Liver (tissue), 9 donors: Measurements from ENCODE around the gene PRKAR1B. TPM values are rescaled to one million over a fixed set of nuclear protein-coding genes. Genes with fewer than 3 reads are reported as not detected.

ENCODE experiments used
- DNase-seq: peaks from one replicate; pipeline ENCODE4 v3.0.0-alpha.2; 2017; ENCODE audit warnings: low spot score
- H3K27ac ChIP-seq, 2 donors: one replicate each; pipeline ENCODE4 v1.7.0; 2013; ENCODE audit warnings: inconsistent platforms in 2 of 2, low read length in 2 of 2, control low read depth in 1 of 2, low read depth in 1 of 2, mild to moderate bottlenecking in 1 of 2
- H3K27me3 ChIP-seq, 4 donors: one replicate each; pipeline versions ENCODE4 v1.6.1 to v1.7.0; 2013; ENCODE audit warnings: low read length in 3 of 4, inconsistent platforms in 1 of 4, mild to moderate bottlenecking in 1 of 4, moderate library complexity in 1 of 4; ENCODE audit not compliant: control insufficient read depth in 4 of 4, insufficient read depth in 4 of 4
- H3K36me3 ChIP-seq, 4 donors: one replicate each; pipeline versions ENCODE4 v1.6.1 to v1.7.0; 2013; ENCODE audit warnings: low read length in 3 of 4, mild to moderate bottlenecking in 3 of 4, low read depth in 1 of 4, moderate library complexity in 1 of 4; ENCODE audit not compliant: control insufficient read depth in 4 of 4, insufficient read depth in 3 of 4
- H3K4me1 ChIP-seq, 4 donors: one replicate each; pipeline versions ENCODE4 v1.6.1 to v1.7.0; 2013; ENCODE audit warnings: low read length in 3 of 4, mild to moderate bottlenecking in 3 of 4, moderate library complexity in 1 of 4; ENCODE audit not compliant: control insufficient read depth in 4 of 4, insufficient read depth in 4 of 4
- H3K4me3 ChIP-seq, 3 donors: one replicate each; pipeline versions ENCODE4 v1.6.1 to v1.7.0; 2013; ENCODE audit warnings: low read length in 3 of 3, control low read depth in 1 of 3, low read depth in 1 of 3, mild to moderate bottlenecking in 1 of 3
- H3K9ac ChIP-seq, 2 donors: one replicate each; pipeline ENCODE4 v1.7.0; 2013; ENCODE audit warnings: low read length in 2 of 2, mild to moderate bottlenecking in 2 of 2, moderate library complexity in 2 of 2, control low read depth in 1 of 2, low read depth in 1 of 2
- H3K9me3 ChIP-seq, 4 donors: one replicate each; pipeline versions ENCODE4 v1.6.1 to v1.7.0; 2013; ENCODE audit warnings: low read length in 3 of 4; ENCODE audit not compliant: control insufficient read depth in 4 of 4
- FOXA1 ChIP-seq: IDR thresholded peaks from 2 replicates; pipeline ENCODE4 v1.6.1; 2016; ENCODE audit warnings: antibody characterized with exemption
- FOXA2 ChIP-seq: IDR thresholded peaks from 2 replicates; pipeline ENCODE4 v1.6.1; 2016; ENCODE audit warnings: antibody characterized with exemption
- HNF4A ChIP-seq, 2 donors: conservative IDR thresholded peaks; 2 replicates each; pipeline ENCODE4 v1.6.1; 2016; ENCODE audit warnings: antibody characterized with exemption in 2 of 2, mild to moderate bottlenecking in 2 of 2
- HNF4G ChIP-seq: IDR thresholded peaks from 2 replicates; pipeline ENCODE4 v1.6.1; 2016; ENCODE audit warnings: antibody characterized with exemption
- JUND ChIP-seq, 2 donors: IDR thresholded peaks; 2 replicates each; pipeline ENCODE4 v1.6.1; 2016; ENCODE audit warnings: antibody characterized with exemption in 2 of 2
- NR2F2 ChIP-seq: IDR thresholded peaks from 2 replicates; pipeline ENCODE4 v1.6.1; 2016; ENCODE audit warnings: antibody characterized with exemption
- RAD21 ChIP-seq, 2 donors: IDR thresholded peaks; 2 replicates each; pipeline ENCODE4 v1.6.1; 2016; ENCODE audit warnings: antibody characterized with exemption in 2 of 2, mild to moderate bottlenecking in 2 of 2
- TAF1 ChIP-seq: conservative IDR thresholded peaks from 2 replicates; pipeline ENCODE4 v1.6.1; 2016; ENCODE audit warnings: antibody characterized with exemption, mild to moderate bottlenecking
- YY1 ChIP-seq: IDR thresholded peaks from 2 replicates; pipeline ENCODE4 v1.6.1; 2016; ENCODE audit warnings: antibody characterized with exemption, mild to moderate bottlenecking
- WGBS: extraction: QIAGEN DNeasy Blood & Tissue Kit; methylation state at CpG from one replicate; pipeline ENCODE4 v1.1.7; 2013; 5-methylcytosine and 5-hydroxymethylcytosine counted together
- polyA plus RNA-seq, 2 donors: library from polyadenylated mRNA; stranded (reverse) in 1 of 2; unstranded in 1 of 2; fragments of 200-250 nt in 1 of 2; fragments of >200 nt in 1 of 2; fragmentation: Nextera tagmentation in 1 of 2; extraction: Ambion mirVana in 1 of 2; gene quantifications; one replicate each; pipeline versions ENCODE4 v1.2.1 to v1.2.3, GENCODE V29; 2013 to 2015
- total RNA-seq, 2 donors: library from RNA; depleted of rRNA; stranded (reverse); fragments of >200 nt; gene quantifications; one replicate each; pipeline ENCODE4 v1.2.3, GENCODE V29; 2014
- TF ChIP-seq, protein P1 (sequence below): IDR thresholded peaks from 2 replicates; pipeline ENCODE4 v1.6.1; 2016; ENCODE audit warnings: antibody characterized with exemption, mild to moderate bottlenecking
- TF ChIP-seq, protein P2 (sequence below): IDR thresholded peaks from 2 replicates; pipeline ENCODE4 v1.6.1; 2016; ENCODE audit warnings: antibody characterized with exemption
- TF ChIP-seq, protein P3 (sequence below): fragments of 150-350 bp; IDR thresholded peaks from 2 replicates; pipeline ENCODE4 v1.5.1; 2017; ENCODE audit warnings: improper control_type of control experiment, low read depth, low read length; ENCODE audit not compliant: missing input control
- TF ChIP-seq, protein P4 (sequence below): IDR thresholded peaks from 2 replicates; pipeline ENCODE4 v1.6.1; 2016; ENCODE audit warnings: antibody characterized with exemption
- TF ChIP-seq, protein P5 (sequence below): IDR thresholded peaks from 2 replicates; pipeline ENCODE4 v1.6.1; 2016; ENCODE audit warnings: antibody characterized with exemption
- donor health status: healthy.
- donor health status: healthy.
- donor health status: healthy.
- donor health status: healthy.
- donor health status: healthy.

Gene PRKAR1B
- total and polyA plus RNA-seq, 4 donors, result 11.1 to 14.4 (median 12.4) TPM

DNA sequence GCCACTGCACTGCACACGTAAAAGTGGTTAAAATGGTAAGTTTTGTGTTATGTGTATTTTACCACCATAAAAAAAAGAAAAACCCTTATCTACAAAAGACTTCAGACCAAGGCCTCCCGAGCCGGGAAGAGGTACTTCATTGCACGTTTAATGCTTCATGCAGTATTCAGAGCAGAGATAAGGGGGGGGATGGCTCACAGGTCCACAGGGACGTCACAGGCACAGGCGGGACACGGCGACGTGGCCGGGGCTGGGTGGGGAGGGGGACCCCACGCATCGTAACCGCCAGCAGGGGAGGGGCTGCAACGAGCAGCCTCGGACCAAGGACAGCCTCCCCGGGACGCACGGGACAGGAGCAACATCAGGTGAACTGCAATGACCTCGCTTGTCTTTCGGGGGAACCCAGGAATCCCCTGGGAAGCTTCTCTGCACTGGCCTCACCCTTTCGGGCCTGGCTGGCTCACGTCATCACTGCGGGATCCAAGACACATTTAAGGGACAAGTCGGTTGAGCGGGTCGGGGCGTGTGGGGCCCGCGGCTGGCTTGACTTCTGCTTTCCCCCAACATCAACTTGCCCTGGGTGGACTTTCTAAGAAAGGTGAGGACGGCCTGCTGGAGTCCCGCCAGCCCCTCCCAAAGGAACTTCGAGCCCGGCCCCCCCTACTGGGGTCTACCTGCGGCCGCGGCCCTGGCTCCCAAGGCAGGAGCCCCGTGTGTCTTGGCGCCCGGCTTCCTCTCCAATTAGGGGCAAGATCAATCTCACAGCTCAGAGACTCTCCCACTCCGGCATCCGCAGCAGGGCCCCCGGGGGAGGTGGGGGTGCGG lies 177.8 kb downstream of the PRKAR1B start:
- H3K9ac ChIP-seq, result no peak overlapping the region
- H3K36me3 ChIP-seq, result peaks cover 0 to 2% (median 0%) of the 10 kb centered on the region in 4 donors
- no peaks in the 10 kb centered on the region for H3K27me3 ChIP-seq
- no peak overlapping the region for H3K4me3 ChIP-seq
- H3K4me1 ChIP-seq, result peaks cover 0 to 10% (median 6%) of the 10 kb centered on the region in 4 donors
- 96% methylated on average over 43 of the region's 43 CpGs for WGBS
- TF ChIP-seq, protein P1, sequence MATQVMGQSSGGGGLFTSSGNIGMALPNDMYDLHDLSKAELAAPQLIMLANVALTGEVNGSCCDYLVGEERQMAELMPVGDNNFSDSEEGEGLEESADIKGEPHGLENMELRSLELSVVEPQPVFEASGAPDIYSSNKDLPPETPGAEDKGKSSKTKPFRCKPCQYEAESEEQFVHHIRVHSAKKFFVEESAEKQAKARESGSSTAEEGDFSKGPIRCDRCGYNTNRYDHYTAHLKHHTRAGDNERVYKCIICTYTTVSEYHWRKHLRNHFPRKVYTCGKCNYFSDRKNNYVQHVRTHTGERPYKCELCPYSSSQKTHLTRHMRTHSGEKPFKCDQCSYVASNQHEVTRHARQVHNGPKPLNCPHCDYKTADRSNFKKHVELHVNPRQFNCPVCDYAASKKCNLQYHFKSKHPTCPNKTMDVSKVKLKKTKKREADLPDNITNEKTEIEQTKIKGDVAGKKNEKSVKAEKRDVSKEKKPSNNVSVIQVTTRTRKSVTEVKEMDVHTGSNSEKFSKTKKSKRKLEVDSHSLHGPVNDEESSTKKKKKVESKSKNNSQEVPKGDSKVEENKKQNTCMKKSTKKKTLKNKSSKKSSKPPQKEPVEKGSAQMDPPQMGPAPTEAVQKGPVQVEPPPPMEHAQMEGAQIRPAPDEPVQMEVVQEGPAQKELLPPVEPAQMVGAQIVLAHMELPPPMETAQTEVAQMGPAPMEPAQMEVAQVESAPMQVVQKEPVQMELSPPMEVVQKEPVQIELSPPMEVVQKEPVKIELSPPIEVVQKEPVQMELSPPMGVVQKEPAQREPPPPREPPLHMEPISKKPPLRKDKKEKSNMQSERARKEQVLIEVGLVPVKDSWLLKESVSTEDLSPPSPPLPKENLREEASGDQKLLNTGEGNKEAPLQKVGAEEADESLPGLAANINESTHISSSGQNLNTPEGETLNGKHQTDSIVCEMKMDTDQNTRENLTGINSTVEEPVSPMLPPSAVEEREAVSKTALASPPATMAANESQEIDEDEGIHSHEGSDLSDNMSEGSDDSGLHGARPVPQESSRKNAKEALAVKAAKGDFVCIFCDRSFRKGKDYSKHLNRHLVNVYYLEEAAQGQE, result no peak
- no peak for TF ChIP-seq FOXA1
- TF ChIP-seq HNF4G, result no peak
- TF ChIP-seq, protein P2, sequence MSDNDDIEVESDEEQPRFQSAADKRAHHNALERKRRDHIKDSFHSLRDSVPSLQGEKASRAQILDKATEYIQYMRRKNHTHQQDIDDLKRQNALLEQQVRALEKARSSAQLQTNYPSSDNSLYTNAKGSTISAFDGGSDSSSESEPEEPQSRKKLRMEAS, result no peak
- no peak for TF ChIP-seq NR2F2
- TF ChIP-seq, protein P3, sequence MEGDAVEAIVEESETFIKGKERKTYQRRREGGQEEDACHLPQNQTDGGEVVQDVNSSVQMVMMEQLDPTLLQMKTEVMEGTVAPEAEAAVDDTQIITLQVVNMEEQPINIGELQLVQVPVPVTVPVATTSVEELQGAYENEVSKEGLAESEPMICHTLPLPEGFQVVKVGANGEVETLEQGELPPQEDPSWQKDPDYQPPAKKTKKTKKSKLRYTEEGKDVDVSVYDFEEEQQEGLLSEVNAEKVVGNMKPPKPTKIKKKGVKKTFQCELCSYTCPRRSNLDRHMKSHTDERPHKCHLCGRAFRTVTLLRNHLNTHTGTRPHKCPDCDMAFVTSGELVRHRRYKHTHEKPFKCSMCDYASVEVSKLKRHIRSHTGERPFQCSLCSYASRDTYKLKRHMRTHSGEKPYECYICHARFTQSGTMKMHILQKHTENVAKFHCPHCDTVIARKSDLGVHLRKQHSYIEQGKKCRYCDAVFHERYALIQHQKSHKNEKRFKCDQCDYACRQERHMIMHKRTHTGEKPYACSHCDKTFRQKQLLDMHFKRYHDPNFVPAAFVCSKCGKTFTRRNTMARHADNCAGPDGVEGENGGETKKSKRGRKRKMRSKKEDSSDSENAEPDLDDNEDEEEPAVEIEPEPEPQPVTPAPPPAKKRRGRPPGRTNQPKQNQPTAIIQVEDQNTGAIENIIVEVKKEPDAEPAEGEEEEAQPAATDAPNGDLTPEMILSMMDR, result no peak
- no peak for TF ChIP-seq RAD21 (IDR thresholded peaks at IDR 0.05)
- TF ChIP-seq YY1, result no peak
- TF ChIP-seq, protein P4, sequence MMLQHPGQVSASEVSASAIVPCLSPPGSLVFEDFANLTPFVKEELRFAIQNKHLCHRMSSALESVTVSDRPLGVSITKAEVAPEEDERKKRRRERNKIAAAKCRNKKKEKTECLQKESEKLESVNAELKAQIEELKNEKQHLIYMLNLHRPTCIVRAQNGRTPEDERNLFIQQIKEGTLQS, result no peak
- no peak for TF ChIP-seq FOXA2
- no peak for TF ChIP-seq HNF4A (conservative IDR thresholded peaks at IDR 0.05)
- TF ChIP-seq, protein P5, sequence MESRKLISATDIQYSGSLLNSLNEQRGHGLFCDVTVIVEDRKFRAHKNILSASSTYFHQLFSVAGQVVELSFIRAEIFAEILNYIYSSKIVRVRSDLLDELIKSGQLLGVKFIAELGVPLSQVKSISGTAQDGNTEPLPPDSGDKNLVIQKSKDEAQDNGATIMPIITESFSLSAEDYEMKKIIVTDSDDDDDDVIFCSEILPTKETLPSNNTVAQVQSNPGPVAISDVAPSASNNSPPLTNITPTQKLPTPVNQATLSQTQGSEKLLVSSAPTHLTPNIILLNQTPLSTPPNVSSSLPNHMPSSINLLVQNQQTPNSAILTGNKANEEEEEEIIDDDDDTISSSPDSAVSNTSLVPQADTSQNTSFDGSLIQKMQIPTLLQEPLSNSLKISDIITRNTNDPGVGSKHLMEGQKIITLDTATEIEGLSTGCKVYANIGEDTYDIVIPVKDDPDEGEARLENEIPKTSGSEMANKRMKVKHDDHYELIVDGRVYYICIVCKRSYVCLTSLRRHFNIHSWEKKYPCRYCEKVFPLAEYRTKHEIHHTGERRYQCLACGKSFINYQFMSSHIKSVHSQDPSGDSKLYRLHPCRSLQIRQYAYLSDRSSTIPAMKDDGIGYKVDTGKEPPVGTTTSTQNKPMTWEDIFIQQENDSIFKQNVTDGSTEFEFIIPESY, result no peak
- no peaks in the 10 kb centered on the region for H3K9me3 ChIP-seq
- DNase-seq, result no peak
- no peak overlapping the region for H3K27ac ChIP-seq

DNA sequence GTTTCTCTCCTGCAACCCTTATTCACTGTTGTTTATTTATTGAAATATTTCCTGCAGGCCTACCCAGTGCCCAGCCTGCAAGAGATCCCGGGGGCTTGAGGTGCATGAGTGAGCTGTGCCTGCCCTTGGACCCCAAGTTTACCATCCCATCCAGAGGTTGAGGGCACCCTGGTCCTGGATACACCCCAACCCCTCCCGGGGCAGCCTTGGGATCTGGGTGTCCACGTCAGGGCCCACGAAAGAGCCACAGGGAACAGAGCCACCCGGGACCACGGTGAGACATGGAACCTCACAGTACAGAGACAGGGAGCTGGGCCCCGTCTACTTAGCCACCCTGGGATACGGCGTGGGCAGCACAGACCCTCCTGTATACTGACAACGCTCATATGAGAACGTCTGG lies 178.7 kb downstream of the PRKAR1B start:
- H3K4me1 ChIP-seq, result peaks cover 0 to 9% (median 3%) of the 10 kb centered on the region in 4 donors
- H3K27me3 ChIP-seq, result no peaks in the 10 kb centered on the region
- whole genome bisulfite sequencing, result 94% methylated on average over 11 of the region's 11 CpGs
- no peak overlapping the region for H3K9ac ChIP-seq
- H3K36me3 ChIP-seq, result peaks cover 0 to 2% (median 0%) of the 10 kb centered on the region in 4 donors
- no peaks in the 10 kb centered on the region for H3K9me3 ChIP-seq
- no peak for DNase-seq
- no peak overlapping the region for H3K4me3 ChIP-seq
- H3K27ac ChIP-seq, result no peak overlapping the region
- TF ChIP-seq HNF4A (conservative IDR thresholded peaks at IDR 0.05), result no peak
- no peak for TF ChIP-seq FOXA1
- TF ChIP-seq RAD21 (IDR thresholded peaks at IDR 0.05), result no peak
- no peak for TF ChIP-seq JUND (IDR thresholded peaks at IDR 0.05)
- TF ChIP-seq TAF1, result no peak
